ENCODE measurements around the gene NPC1.

DNA sequence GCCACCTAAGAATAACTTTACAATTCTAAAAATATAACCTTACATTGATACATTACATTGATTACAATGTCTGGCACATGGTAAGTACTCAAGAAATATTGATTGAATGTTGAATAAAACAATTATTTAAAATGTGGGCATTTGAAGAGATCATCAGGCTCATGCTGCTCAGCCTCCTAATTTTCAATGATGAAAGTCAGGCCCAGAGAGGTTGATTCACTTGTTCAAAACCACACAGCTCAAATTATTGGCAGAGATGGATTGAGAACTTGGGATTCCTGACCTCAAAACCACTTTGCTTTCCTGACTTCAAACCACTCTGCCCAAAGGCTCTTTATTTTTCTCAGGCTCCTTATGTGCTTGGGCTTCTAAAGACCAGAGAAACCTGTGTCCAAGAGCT is 41.7 kb upstream of the NPC1 start:
- no peak for TF ChIP-seq TAF1 (conservative IDR thresholded peaks at IDR 0.05)
- TF ChIP-seq, protein P1, sequence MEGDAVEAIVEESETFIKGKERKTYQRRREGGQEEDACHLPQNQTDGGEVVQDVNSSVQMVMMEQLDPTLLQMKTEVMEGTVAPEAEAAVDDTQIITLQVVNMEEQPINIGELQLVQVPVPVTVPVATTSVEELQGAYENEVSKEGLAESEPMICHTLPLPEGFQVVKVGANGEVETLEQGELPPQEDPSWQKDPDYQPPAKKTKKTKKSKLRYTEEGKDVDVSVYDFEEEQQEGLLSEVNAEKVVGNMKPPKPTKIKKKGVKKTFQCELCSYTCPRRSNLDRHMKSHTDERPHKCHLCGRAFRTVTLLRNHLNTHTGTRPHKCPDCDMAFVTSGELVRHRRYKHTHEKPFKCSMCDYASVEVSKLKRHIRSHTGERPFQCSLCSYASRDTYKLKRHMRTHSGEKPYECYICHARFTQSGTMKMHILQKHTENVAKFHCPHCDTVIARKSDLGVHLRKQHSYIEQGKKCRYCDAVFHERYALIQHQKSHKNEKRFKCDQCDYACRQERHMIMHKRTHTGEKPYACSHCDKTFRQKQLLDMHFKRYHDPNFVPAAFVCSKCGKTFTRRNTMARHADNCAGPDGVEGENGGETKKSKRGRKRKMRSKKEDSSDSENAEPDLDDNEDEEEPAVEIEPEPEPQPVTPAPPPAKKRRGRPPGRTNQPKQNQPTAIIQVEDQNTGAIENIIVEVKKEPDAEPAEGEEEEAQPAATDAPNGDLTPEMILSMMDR (IDR thresholded peaks at IDR 0.05; ENCODE audit: low read depth, low read length, missing input control) = no peak
- TF ChIP-seq GABPA (IDR thresholded peaks at IDR 0.05 in 1 of 2, conservative IDR thresholded peaks at IDR 0.05 in 1 of 2) = no peak
- no peak for TF ChIP-seq FOXA2 (IDR thresholded peaks at IDR 0.05)
- TF ChIP-seq, protein P2, sequence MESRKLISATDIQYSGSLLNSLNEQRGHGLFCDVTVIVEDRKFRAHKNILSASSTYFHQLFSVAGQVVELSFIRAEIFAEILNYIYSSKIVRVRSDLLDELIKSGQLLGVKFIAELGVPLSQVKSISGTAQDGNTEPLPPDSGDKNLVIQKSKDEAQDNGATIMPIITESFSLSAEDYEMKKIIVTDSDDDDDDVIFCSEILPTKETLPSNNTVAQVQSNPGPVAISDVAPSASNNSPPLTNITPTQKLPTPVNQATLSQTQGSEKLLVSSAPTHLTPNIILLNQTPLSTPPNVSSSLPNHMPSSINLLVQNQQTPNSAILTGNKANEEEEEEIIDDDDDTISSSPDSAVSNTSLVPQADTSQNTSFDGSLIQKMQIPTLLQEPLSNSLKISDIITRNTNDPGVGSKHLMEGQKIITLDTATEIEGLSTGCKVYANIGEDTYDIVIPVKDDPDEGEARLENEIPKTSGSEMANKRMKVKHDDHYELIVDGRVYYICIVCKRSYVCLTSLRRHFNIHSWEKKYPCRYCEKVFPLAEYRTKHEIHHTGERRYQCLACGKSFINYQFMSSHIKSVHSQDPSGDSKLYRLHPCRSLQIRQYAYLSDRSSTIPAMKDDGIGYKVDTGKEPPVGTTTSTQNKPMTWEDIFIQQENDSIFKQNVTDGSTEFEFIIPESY (IDR thresholded peaks at IDR 0.05) = no peak
- no peak for TF ChIP-seq REST (IDR thresholded peaks at IDR 0.05)
- TF ChIP-seq, protein P3, sequence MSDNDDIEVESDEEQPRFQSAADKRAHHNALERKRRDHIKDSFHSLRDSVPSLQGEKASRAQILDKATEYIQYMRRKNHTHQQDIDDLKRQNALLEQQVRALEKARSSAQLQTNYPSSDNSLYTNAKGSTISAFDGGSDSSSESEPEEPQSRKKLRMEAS (IDR thresholded peaks at IDR 0.05) = no peak

Measured in liver (tissue), 3 donors.